ENCODE measurements around the gene PHYKPL. TPM values are rescaled to one million over a fixed set of nuclear protein-coding genes. Genes with fewer than 3 reads are reported as not detected.

PHYKPL gene
- total and polyA plus RNA-seq, 2 of the 13 experiments (the other 11 are each of a cell fraction or from before 2014, with no cell fraction given): 18.0 to 78.6 TPM

- no peak for TF ChIP-seq NPAS2 (CRISPR knock-in tag; IDR thresholded peaks at IDR 0.05; ENCODE audit: borderline replicate concordance)
- peak; percentile 74; the same call in 1 of the 2 replicates for TF ChIP-seq ZBTB7B (CRISPR knock-in tag; IDR thresholded peaks at IDR 0.05)
- no peak for TF ChIP-seq GZF1 (CRISPR knock-in tag; IDR thresholded peaks at IDR 0.05)
- no peak for TF ChIP-seq MZF1 (CRISPR knock-in tag; IDR thresholded peaks at IDR 0.05; ENCODE audit: borderline replicate concordance)
- no peak; the same call in none of the 2 replicates for TF ChIP-seq ZBTB43 (CRISPR knock-in tag; conservative IDR thresholded peaks at IDR 0.05)
- TF ChIP-seq SAFB2 (CRISPR knock-in tag; IDR thresholded peaks at IDR 0.05; ENCODE audit: borderline replicate concordance, low read depth): 0 out of 2 replicates have a peak, but pooled peaks have one; percentile 46
- TF ChIP-seq SMAD9 (CRISPR knock-in tag; IDR thresholded peaks at IDR 0.05): no peak
- 0 out of 2 replicates have a peak, but pooled peaks have one; percentile 24 for TF ChIP-seq FOXP4 (CRISPR knock-in tag; IDR thresholded peaks at IDR 0.05)
- no peak for TF ChIP-seq ZNF619 (CRISPR knock-in tag; IDR thresholded peaks at IDR 0.05)
- peak; percentile 67; the same call in 1 of the 2 replicates for TF ChIP-seq POGK (CRISPR knock-in tag; conservative IDR thresholded peaks at IDR 0.05)
- peak; percentile 18 for TF ChIP-seq TGIF2 (CRISPR knock-in tag; IDR thresholded peaks at IDR 0.05)
- no peak for TF ChIP-seq ZNF775 (CRISPR knock-in tag; IDR thresholded peaks at IDR 0.05; ENCODE audit: borderline replicate concordance)
- peak; percentile 77; the same call in 1 of the 2 replicates for TF ChIP-seq ZBTB8A (CRISPR knock-in tag; IDR thresholded peaks at IDR 0.05; ENCODE audit: borderline replicate concordance, low read depth)
- no peak for TF ChIP-seq HNRNPLL (IDR thresholded peaks at IDR 0.05; ENCODE audit: low read depth, low read length, poor library complexity, severe bottlenecking)
- peak; percentile 34; the same call in 1 of the 2 replicates for TF ChIP-seq IRX3 (CRISPR knock-in tag; IDR thresholded peaks at IDR 0.05; ENCODE audit: borderline replicate concordance, low read depth)
- TF ChIP-seq SYNCRIP (IDR thresholded peaks at IDR 0.05; ENCODE audit: insufficient read depth, low read depth, low read length): no peak
- peak; percentile 72; the same call in 1 of the 2 replicates for TF ChIP-seq HNRNPL (IDR thresholded peaks at IDR 0.05; ENCODE audit: low read depth, low read length)
- TF ChIP-seq FOXK2 (IDR thresholded peaks at IDR 0.05): no peak
- no peak for TF ChIP-seq NR2F1 (CRISPR knock-in tag; IDR thresholded peaks at IDR 0.05)
- peak; percentile 72 for TF ChIP-seq MXD1 (CRISPR knock-in tag; IDR thresholded peaks at IDR 0.05)
- TF ChIP-seq ZNF589 (CRISPR knock-in tag; conservative IDR thresholded peaks at IDR 0.05): peak; percentile 66; the same call in 1 of the 2 replicates
- TF ChIP-seq GFI1 (CRISPR knock-in tag; IDR thresholded peaks at IDR 0.05; ENCODE audit: borderline replicate concordance): no peak
- peak; percentile 35; the same call in 1 of the 2 replicates for TF ChIP-seq ZNF703 (CRISPR knock-in tag; IDR thresholded peaks at IDR 0.05; ENCODE audit: borderline replicate concordance)
Observed at GRCh38 chr5:178232124-178232919, at the start of gene PHYKPL (continued).
